ENCODE results near the gene METRN. TPM values are rescaled to one million over a fixed set of nuclear protein-coding genes. Genes with fewer than 3 reads are reported as not detected.

Gene METRN
- total RNA-seq, 1 donor from 2014 or later = 116 TPM

GRCh38 chr16:729768-730665 lies 15.1 kb downstream of the METRN start:
- H3K36me3 ChIP-seq (ENCODE audit: control insufficient read depth, insufficient read depth, low read length) = peaks cover 2% of the 10 kb centered on the region
- no peak overlapping the region for H3K4me3 ChIP-seq (ENCODE audit: low read depth, low read length)
- DNase-seq (ENCODE audit: low read depth) = no peak
- TF ChIP-seq CTCF (IDR thresholded peaks at IDR 0.05; ENCODE audit: insufficient read depth, low read length, poor library complexity, severe bottlenecking) = no peak
- H3K27me3 ChIP-seq (ENCODE audit: control insufficient read depth, insufficient read depth, low read length) = no peaks in the 10 kb centered on the region

GRCh38 chr16:730666-731509 lies 16.0 kb downstream of the METRN start:
- H3K36me3 ChIP-seq (ENCODE audit: control insufficient read depth, insufficient read depth, low read length) = peaks cover 2% of the 10 kb centered on the region

GRCh38 chr16:732332-732731 lies 17.4 kb downstream of the METRN start:
- DNase-seq (ENCODE audit: low read depth) = no peak
- Histone ChIP-seq H3K4me3 (ENCODE audit: low read depth, low read length) (no peak overlapping the region), H3K36me3 (ENCODE audit: control insufficient read depth, insufficient read depth, low read length) (peaks cover 2% of the 10 kb centered on the region), H3K27me3 (ENCODE audit: control insufficient read depth, insufficient read depth, low read length) (no peaks in the 10 kb centered on the region)
- TF ChIP-seq CTCF (IDR thresholded peaks at IDR 0.05; ENCODE audit: insufficient read depth, low read length, poor library complexity, severe bottlenecking) = no peak

More at GRCh38 chr16:730666-731509, 16.0 kb downstream of the METRN start:
- H3K4me3 ChIP-seq (ENCODE audit: low read depth, low read length) = no peak overlapping the region
- TF ChIP-seq CTCF (IDR thresholded peaks at IDR 0.05; ENCODE audit: insufficient read depth, low read length, poor library complexity, severe bottlenecking) = no peak
- no peak for DNase-seq (ENCODE audit: low read depth)
- H3K27me3 ChIP-seq (ENCODE audit: control insufficient read depth, insufficient read depth, low read length) = no peaks in the 10 kb centered on the region

GRCh38 chr16:732936-733335 lies 18.0 kb downstream of the METRN start:
- no peaks in the 10 kb centered on the region for H3K27me3 ChIP-seq (ENCODE audit: control insufficient read depth, insufficient read depth, low read length)

More at GRCh38 chr16:732936-733335, 18.0 kb downstream of the METRN start:
- DNase-seq (ENCODE audit: low read depth) = no peak
- Histone ChIP-seq H3K4me3 (ENCODE audit: low read depth, low read length) (no peak overlapping the region), H3K36me3 (ENCODE audit: control insufficient read depth, insufficient read depth, low read length) (peaks cover 2% of the 10 kb centered on the region)
- peak; percentile 27 for TF ChIP-seq CTCF (IDR thresholded peaks at IDR 0.05; ENCODE audit: insufficient read depth, low read length, poor library complexity, severe bottlenecking)
